HG02588 (cell line): ENCODE measurements around the gene WDR33.
"Not testable (repeated sequence)": the region's sequence is repeated elsewhere in the genome, so short reads cannot be mapped to it uniquely, and the experiment has no call there.

ENCODE experiments used
- ATAC-seq: cut with Tn5 transposase; IDR thresholded peaks from one replicate; pipeline ENCODE4 v1.9.1; 2021; ENCODE audit warnings: mild to moderate bottlenecking, moderate library complexity; ENCODE audit not compliant: unreplicated experiment

Gene WDR33

GRCh38 chr2:127811397-127812321 lies 688 bp upstream of the WDR33 start:
- peak; percentile 38 for ATAC-seq

- no peak for ATAC-seq
Observed at GRCh38 chr2:127810156-127810618, 784 bp downstream of the WDR33 start.

- ATAC-seq, result no peak
Observed at GRCh38 chr2:127807678-127808353, 3.2 kb downstream of the WDR33 start.

GRCh38 chr2:127806860-127807259 lies 4.1 kb downstream of the WDR33 start:
- ATAC-seq, result not testable (repeated sequence)

- no peak for ATAC-seq
Observed at GRCh38 chr2:127805491-127805890, 5.5 kb downstream of the WDR33 start.

GRCh38 chr2:127799926-127800325 lies 11.0 kb downstream of the WDR33 start:
- ATAC-seq, result no peak

- no peak for ATAC-seq
Observed at GRCh38 chr2:127796389-127796788, 14.6 kb downstream of the WDR33 start.

- not testable (repeated sequence) for ATAC-seq
Observed at GRCh38 chr2:127794901-127795300, 16.1 kb downstream of the WDR33 start.

GRCh38 chr2:127792805-127793204 lies 18.2 kb downstream of the WDR33 start:
- ATAC-seq, result no peak

GRCh38 chr2:127790694-127791529 lies 20.1 kb downstream of the WDR33 start:
- no peak for ATAC-seq

- ATAC-seq, result no peak
Observed at GRCh38 chr2:127786048-127786809, 24.7 kb downstream of the WDR33 start.

GRCh38 chr2:127784965-127785518 lies 25.9 kb downstream of the WDR33 start:
- ATAC-seq, result no peak

- no peak for ATAC-seq
Observed at GRCh38 chr2:127783101-127783500, 27.9 kb downstream of the WDR33 start.

- ATAC-seq, result no peak
Observed at GRCh38 chr2:127778850-127779249, 32.1 kb downstream of the WDR33 start.

- ATAC-seq, result no peak
Observed at GRCh38 chr2:127778447-127778846, 32.5 kb downstream of the WDR33 start.

- ATAC-seq, result no peak
Observed at GRCh38 chr2:127776122-127776780, 34.7 kb downstream of the WDR33 start.

GRCh38 chr2:127771756-127772155 lies 39.2 kb downstream of the WDR33 start:
- no peak for ATAC-seq

GRCh38 chr2:127770973-127771735 lies 39.8 kb downstream of the WDR33 start:
- no peak for ATAC-seq

GRCh38 chr2:127770534-127770933 lies 40.4 kb downstream of the WDR33 start:
- ATAC-seq, result not testable (repeated sequence)
